Epithelial cell of prostate (primary cell): ENCODE results near the gene TREML4.
"Not testable (repeated sequence)": the region's sequence is repeated elsewhere in the genome, so short reads cannot be mapped to it uniquely, and the experiment has no call there.

Source experiments
- DNase-seq: peaks from one replicate; pipeline ENCODE4 v3.0.0-alpha.2; 2011; ENCODE audit warnings: low read depth, low spot score
- H3K27ac ChIP-seq: fragments of 450-650 bp; 2 replicates; pipeline ENCODE4 v1.5.1; 2017; ENCODE audit warnings: mild to moderate bottlenecking

The TREML4 gene

GRCh38 chr6:41228096-41228495, at the start of gene TREML4:
TSS of gene TREML4 (plus strand) at chr6:41228349. CDS start at chr6:41228428, 79 bp downstream.
- H3K27ac ChIP-seq = no peak within 1 kb of the TSS
- DNase-seq = no peak

- no peak overlapping the region for H3K27ac ChIP-seq
- no peak for DNase-seq
Measured at GRCh38 chr6:41179163-41179562, 49.0 kb upstream of the TREML4 start.

- no peak overlapping the region for H3K27ac ChIP-seq
- DNase-seq = no peak
Measured at GRCh38 chr6:41181566-41181965, 46.6 kb upstream of the TREML4 start.

- H3K27ac ChIP-seq = no peak overlapping the region
- peak; percentile 12 for DNase-seq
Measured at GRCh38 chr6:41182069-41183034, 45.8 kb upstream of the TREML4 start.

- DNase-seq = no peak
- no peak overlapping the region for H3K27ac ChIP-seq
Measured at GRCh38 chr6:41184761-41185160, 43.4 kb upstream of the TREML4 start.

- DNase-seq = no peak
- H3K27ac ChIP-seq = no peak overlapping the region
Measured at GRCh38 chr6:41186031-41186562, 42.1 kb upstream of the TREML4 start.

GRCh38 chr6:41187924-41188886, 39.9 kb upstream of the TREML4 start:
- H3K27ac ChIP-seq = no peak overlapping the region
- DNase-seq = no peak

- DNase-seq, H3K27ac ChIP-seq: not testable (repeated sequence)
Measured at GRCh38 chr6:41189046-41189445, 39.1 kb upstream of the TREML4 start.

- DNase-seq = no peak
Measured at GRCh38 chr6:41189967-41190366, 38.2 kb upstream of the TREML4 start.

GRCh38 chr6:41190791-41191190, 37.4 kb upstream of the TREML4 start:
- DNase-seq = no peak
- H3K27ac ChIP-seq = no peak overlapping the region

More at GRCh38 chr6:41189967-41190366, 38.2 kb upstream of the TREML4 start:
- H3K27ac ChIP-seq = no peak overlapping the region

GRCh38 chr6:41191569-41191968, 36.6 kb upstream of the TREML4 start:
- no peak overlapping the region for H3K27ac ChIP-seq
- no peak for DNase-seq

GRCh38 chr6:41193171-41193734, 34.9 kb upstream of the TREML4 start:
- DNase-seq = no peak
- H3K27ac ChIP-seq = no peak overlapping the region

- no peak for DNase-seq
- H3K27ac ChIP-seq = no peak overlapping the region
Measured at GRCh38 chr6:41193884-41194283, 34.3 kb upstream of the TREML4 start.

GRCh38 chr6:41194386-41194785, 33.8 kb upstream of the TREML4 start:
- H3K27ac ChIP-seq = no peak overlapping the region
- DNase-seq = no peak

- DNase-seq = no peak
- H3K27ac ChIP-seq = no peak overlapping the region
Measured at GRCh38 chr6:41197234-41197633, 30.9 kb upstream of the TREML4 start.

GRCh38 chr6:41199552-41200246, 28.4 kb upstream of the TREML4 start:
- H3K27ac ChIP-seq = peak overlapping the region; percentile 7
- no peak for DNase-seq

GRCh38 chr6:41200296-41200900, 27.8 kb upstream of the TREML4 start:
- H3K27ac ChIP-seq = peak overlapping the region; percentile 7
- no peak for DNase-seq

GRCh38 chr6:41200901-41201763, 27.0 kb upstream of the TREML4 start, which contains the start of gene TREML2:
TSS of gene TREML2 (minus strand) at chr6:41201149. CDS start at chr6:41201008, 141 bp downstream.
- H3K27ac ChIP-seq = peak within 1 kb of the TSS; percentile 7
- no peak for DNase-seq
